Upper lobe of right lung (tissue), 1 donor: ENCODE data around the gene PNMA3. TPM values are rescaled to one million over a fixed set of nuclear protein-coding genes. Genes with fewer than 3 reads are reported as not detected.
"Not testable (repeated sequence)": the region's sequence is repeated elsewhere in the genome, so short reads cannot be mapped to it uniquely, and the experiment has no call there.

Source experiments
- ATAC-seq: fragments of 200-7000 bp; cut with Tn5 transposase; one replicate; pipeline ENCODE4 v1.9.1; 2020; ENCODE audit warnings: mild to moderate bottlenecking, moderate library complexity
- DNase-seq: peaks from one replicate; pipeline ENCODE4 v3.0.0-alpha.2; 2020
- H3K27ac ChIP-seq: fragments of 200-600 bp; one replicate; pipeline ENCODE4 v1.8.0; 2022
- H3K27me3 ChIP-seq: fragments of 200-600 bp; one replicate; pipeline ENCODE4 v1.8.0; 2022; ENCODE audit warnings: mild to moderate bottlenecking
- H3K36me3 ChIP-seq: fragments of 200-600 bp; one replicate; pipeline ENCODE4 v1.8.0; 2022
- H3K4me1 ChIP-seq: fragments of 200-600 bp; one replicate; pipeline ENCODE4 v1.8.0; 2022
- H3K4me3 ChIP-seq: fragments of 200-600 bp; one replicate; pipeline ENCODE4 v1.8.0; 2022; ENCODE audit warnings: mild to moderate bottlenecking
- H3K9me3 ChIP-seq: fragments of 200-600 bp; one replicate; pipeline ENCODE4 v1.8.0; 2022
- intact Hi-C: fragments of 100-400 bp; cut with DNase I; formaldehyde crosslinking; loops from one replicate; pipeline ENCODE4 v1.11.0; 2022
- total RNA-seq: library from RNA; stranded (reverse); fragmentation: NEBNext Ultra II Directional; extraction: Animal tissue kit (Norgen Biotek cat#: 25700); gene quantifications from one replicate; pipeline ENCODE4 v1.2.1, GENCODE V29; 2021
- TF ChIP-seq, protein P1 (sequence below): fragments of 200-600 bp; IDR thresholded peaks from one replicate; pipeline ENCODE4 v1.8.0; 2022; ENCODE audit warnings: antibody characterized with exemption
- donor health status: DM: no; HTN: yes; CAD: no; lungs with severe emphysema.

PNMA3 gene
- total RNA-seq, 1 donor from 2014 or later = 0.32 TPM

DNA sequence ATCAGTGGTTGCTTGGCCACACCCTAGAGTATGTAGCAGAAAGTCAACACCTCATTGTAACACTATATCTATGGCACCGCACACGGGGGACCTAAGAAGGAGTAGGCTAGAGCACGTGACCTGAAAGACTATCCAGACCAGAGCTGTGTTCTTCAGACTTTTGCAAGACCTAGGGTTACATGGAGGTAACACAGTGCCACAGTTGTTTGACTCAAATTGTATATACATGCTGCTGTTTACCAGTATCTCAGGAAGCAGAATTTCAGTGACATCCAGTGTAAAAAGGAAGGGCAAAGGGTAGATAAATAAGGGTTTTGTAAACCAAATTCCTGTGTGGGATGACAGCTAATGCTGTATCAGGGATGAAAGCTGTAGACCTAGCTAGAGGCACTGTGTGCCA, 46.1 kb downstream of the PNMA3 start:
- TF ChIP-seq, protein P1, sequence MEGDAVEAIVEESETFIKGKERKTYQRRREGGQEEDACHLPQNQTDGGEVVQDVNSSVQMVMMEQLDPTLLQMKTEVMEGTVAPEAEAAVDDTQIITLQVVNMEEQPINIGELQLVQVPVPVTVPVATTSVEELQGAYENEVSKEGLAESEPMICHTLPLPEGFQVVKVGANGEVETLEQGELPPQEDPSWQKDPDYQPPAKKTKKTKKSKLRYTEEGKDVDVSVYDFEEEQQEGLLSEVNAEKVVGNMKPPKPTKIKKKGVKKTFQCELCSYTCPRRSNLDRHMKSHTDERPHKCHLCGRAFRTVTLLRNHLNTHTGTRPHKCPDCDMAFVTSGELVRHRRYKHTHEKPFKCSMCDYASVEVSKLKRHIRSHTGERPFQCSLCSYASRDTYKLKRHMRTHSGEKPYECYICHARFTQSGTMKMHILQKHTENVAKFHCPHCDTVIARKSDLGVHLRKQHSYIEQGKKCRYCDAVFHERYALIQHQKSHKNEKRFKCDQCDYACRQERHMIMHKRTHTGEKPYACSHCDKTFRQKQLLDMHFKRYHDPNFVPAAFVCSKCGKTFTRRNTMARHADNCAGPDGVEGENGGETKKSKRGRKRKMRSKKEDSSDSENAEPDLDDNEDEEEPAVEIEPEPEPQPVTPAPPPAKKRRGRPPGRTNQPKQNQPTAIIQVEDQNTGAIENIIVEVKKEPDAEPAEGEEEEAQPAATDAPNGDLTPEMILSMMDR = no peak
- DNase-seq (no peak), ATAC-seq (no peak)
- Histone ChIP-seq H3K9me3 (no peaks in the 10 kb centered on the region), H3K4me3 (no peak overlapping the region), H3K4me1 (no peaks in the 10 kb centered on the region), H3K27ac (no peak overlapping the region), H3K36me3 (no peaks in the 10 kb centered on the region), H3K27me3 (no peaks in the 10 kb centered on the region)
- intact Hi-C loops = no loop called here

DNA sequence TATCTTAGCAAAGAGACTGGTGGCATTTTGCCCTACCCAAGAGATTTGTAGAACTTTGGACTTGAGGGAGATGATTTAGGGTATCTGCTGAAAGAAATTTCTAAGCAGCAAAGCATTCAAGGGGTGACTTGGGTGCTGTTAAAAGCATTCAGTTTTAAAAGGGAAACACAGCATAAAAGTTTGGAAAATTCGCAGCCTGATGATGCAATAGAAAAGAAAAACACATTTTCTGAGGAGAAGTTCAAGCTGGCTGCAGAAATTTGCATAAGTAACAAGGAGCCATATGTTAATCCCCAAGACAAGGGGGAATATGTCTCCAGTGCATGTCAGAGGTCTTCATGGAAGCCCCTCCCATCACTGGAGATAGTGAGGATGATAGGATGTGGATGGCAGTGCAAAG, 48.7 kb downstream of the PNMA3 start:
- intact Hi-C loops, H3K27me3 ChIP-seq, H3K4me3 ChIP-seq, H3K9me3 ChIP-seq, H3K36me3 ChIP-seq, H3K27ac ChIP-seq, DNase-seq, H3K4me1 ChIP-seq, ATAC-seq: not testable (repeated sequence)

DNA sequence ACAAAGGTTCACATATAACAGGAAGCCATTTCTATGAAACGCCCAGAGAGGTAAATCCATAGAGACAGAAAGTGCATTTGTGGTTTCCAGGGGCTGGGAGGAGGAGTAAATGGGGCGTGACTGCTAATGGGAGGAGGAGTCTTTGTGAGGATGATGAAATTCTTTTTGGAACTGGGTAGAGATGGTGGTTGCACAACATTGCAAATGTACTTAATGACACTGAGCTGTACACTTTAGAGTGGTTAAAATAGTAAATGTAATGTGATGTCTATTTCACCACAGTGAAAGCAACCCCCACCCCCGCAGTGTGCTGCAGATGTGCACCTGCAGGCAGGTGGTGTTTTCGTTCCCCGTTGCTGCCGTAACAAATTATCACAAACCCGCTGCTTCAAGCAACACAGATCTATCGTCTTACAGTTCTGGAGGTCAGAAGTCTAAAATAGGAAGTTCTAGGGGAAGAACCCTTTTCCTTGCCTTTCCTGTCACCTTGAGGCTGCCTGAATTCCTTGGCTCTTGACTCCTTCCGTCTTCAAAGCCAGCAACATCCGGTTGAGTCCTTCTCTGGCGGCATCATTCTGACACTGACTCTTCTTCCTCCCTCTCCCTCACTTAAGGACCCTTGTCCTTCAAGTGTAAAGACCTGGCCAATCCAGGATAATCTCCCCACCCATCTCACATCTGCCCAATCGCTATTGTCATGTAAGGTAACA, 50.0 kb downstream of the PNMA3 start:
- DNase-seq, H3K27me3 ChIP-seq, H3K36me3 ChIP-seq, H3K9me3 ChIP-seq, H3K4me3 ChIP-seq, intact Hi-C loops, H3K27ac ChIP-seq, H3K4me1 ChIP-seq: not testable (repeated sequence)
- ATAC-seq = peak; percentile 85

Other genes with a start within 250 kb of the PNMA3 start
- 20.9 TPM for gene CETN2, start 225.7 kb upstream of the PNMA3 start, total RNA-seq
- 27.0 TPM for gene NSDHL, start 225.4 kb upstream of the PNMA3 start, total RNA-seq
- gene ZNF185, start 158.4 kb upstream of the PNMA3 start, total RNA-seq = 16.3 TPM
- gene PNMA5, start 62.4 kb upstream of the PNMA3 start, total RNA-seq = not detected
- gene PNMA6A, start 16.0 kb downstream of the PNMA3 start, total RNA-seq = 0.87 TPM
- gene MAGEA1, start 122.8 kb downstream of the PNMA3 start, total RNA-seq = not detected